ENCODE measurements around the gene SAG. TPM values are rescaled to one million over a fixed set of nuclear protein-coding genes. Genes with fewer than 3 reads are reported as not detected.

SAG gene
- not detected for total RNA-seq
- long read RNA-seq = 0 reads

DNA sequence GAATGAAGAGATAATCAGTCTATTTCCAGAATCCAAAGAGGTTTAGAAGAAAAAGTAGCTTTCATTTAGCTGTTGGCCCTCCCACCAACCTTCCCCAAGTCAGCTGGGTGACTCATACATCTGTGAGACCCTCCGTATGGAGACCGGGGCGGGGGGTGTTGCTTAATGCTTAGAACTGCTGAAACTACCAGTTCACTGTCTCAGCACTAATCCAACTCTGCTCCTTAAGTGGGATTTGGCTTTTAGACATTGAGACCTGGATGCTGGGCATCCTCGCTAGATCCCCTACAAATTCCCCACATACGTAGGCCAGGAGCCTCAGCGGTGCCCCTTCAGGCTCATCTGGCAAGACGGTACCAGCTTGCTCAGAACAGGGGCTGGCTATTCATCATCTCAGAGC is at the start of gene SAG:
Gene SAG, plus strand, starts transcription at position 252 of the 400 bp plus-strand sequence. CDS start 1,374 bp downstream, outside the sequence.
- ATAC-seq (ENCODE audit: poor library complexity) (no peak), DNase-seq (no peak)
- intact Hi-C loops (cut with DNase I) = no loop called here

DNA sequence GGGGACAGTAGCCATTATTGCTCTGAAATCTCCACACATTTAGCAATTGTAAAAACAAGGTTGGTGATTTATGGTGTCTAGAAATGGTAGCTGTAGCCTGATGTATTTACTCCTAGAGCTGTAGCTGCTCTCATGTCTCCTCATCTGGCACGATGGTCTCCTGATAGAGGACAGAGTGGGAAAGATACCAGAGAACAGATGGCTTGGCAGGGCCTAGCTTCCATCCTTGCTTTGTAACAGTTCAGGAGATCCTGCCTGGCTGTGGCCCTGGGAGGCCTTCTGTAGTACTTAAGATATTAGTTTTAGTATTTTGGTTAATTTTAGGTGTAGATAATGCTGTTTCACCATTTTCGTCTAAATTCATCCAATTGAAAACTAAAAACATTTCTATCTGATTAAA is 49.4 kb upstream of the SAG start:
- intact Hi-C loops (cut with DNase I) = loop anchor here (10.0 kb wide), 1 partner anchor 403 kb away; no protein-coding TSS in a partner anchor
- DNase-seq (no peak), ATAC-seq (ENCODE audit: poor library complexity) (no peak)

DNA sequence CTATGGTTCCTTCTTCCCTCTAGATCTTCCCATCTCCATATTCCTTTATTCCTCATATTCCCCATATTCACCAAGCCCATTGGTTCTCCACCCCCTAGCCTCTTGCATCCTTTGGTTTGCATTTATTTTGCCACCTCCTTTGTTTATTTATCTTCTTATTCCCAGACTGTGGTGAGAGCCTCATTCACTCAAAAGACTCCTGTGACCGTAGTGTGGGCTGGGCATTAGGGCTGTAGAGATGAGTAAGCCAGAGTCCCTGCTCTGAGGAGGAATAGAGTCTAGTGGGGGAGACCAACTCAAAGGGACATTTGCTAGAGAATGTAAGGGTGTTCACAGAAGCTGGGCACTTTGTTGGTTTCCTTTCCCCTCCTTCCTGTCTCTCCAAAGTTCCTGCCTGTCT is 47.9 kb upstream of the SAG start:
- intact Hi-C loops (cut with DNase I) = loop anchor here (10.0 kb wide), 1 partner anchor 405 kb away; no protein-coding TSS in a partner anchor
- ATAC-seq (ENCODE audit: poor library complexity) (no peak), DNase-seq (no peak)

DNA sequence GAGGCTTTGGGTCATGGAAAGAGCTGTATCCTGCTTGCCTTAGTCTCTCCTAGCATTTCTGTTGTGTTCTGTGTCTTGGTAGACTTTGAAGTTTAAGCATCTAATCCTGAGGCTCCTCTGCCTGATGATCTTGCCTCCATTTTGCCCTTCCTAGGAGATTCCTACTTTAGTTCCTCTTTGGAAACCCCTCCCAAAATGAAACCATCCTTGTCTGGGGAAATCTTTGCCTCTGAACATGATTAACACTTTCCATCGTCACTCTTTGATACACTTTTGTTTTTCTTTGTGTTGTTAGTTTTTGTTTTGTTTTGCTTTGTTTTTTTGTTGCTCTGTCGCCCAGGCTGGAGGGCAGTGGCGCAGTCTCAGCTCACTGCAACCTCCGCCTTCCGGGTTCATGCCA is 47.0 kb upstream of the SAG start:
- intact Hi-C loops (cut with DNase I) = no loop called here
- ATAC-seq (ENCODE audit: poor library complexity) (no peak), DNase-seq (no peak)

DNA sequence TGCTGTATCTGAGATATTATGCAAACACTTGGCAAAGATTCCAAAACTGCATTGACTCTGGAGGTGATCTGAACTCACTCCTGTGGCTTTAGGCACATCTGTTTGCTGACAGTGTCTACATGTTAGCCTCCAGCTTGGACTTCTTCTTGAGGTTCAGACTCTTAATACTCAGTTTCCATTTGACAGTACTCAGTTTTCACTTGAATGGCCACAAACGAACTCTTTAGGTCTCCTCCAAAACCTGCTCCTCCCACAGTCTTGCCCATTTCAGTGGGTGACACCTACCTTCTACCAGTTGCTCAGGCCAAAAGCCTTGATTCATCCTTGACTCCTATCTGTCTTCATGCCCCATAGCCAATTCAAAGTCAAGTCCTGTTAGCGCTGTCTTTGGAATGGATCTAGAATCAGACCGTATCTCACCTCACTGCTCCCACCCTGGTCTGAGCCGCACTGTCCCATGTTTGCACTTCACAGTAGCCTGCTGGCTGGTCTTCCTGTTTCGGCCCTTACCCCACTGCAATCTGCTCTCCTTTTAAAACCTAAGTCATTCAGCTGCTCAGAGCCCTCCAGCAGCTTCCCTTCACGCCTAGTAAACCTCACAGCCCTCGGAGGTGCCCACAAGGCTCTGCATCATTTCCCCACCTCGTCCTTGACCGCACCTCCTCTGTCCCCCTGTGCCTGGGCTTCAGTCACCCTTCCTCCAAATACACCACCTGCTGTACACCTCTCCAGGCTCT is 45.6 kb upstream of the SAG start:
- intact Hi-C loops (cut with DNase I) = no loop called here
- no peak for DNase-seq
- no peak for ATAC-seq (ENCODE audit: poor library complexity)

DNA sequence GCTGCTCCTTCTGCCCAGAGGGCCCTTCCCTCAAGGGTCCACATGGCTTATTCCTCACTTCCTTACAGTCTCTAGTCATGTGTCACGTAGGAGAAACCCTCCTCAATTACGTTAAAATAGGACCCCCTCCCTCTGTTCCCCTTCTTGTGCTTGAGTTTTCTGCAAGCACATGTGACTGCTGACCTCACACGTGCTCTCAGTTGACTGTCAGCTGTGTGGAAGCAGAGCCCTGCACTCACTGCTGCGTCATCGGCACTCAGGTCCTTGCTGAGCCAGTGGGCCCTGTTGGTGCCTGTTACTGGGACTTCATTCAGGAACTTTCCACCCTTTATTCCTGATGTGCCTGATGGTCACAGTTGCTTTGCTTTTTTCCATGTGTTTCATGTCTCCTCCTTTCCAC is 45.1 kb upstream of the SAG start:
- intact Hi-C loops (cut with DNase I) = no loop called here
- ATAC-seq (ENCODE audit: poor library complexity) (no peak), DNase-seq (no peak)

DNA sequence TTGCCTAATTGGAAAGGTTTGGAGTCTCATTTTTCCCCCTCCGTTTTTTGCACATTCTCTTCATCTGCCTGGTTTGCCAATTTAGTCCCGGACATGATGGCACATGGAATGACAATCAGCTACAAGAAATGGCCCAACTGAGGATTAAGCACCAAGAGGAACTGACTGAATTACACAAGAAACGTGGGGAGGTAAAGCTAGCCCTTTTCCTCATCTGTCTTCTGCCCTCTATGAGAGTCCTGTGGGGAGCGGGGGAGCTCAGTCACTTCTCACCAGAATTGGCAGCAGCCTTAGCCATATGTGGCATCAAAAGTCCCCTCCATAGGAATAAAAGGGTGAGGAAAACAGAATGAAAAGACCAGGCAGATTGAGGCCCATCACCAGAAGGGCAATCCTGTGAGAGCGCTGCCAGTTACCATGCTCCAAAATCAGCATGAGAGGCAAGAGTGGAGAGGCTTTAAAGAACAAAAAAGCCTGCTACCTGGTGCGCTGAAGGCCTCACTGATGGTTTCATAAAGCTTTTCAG is 44.5 kb upstream of the SAG start:
- intact Hi-C loops (cut with DNase I) = no loop called here
- ATAC-seq (ENCODE audit: poor library complexity) (no peak), DNase-seq (no peak)

DNA sequence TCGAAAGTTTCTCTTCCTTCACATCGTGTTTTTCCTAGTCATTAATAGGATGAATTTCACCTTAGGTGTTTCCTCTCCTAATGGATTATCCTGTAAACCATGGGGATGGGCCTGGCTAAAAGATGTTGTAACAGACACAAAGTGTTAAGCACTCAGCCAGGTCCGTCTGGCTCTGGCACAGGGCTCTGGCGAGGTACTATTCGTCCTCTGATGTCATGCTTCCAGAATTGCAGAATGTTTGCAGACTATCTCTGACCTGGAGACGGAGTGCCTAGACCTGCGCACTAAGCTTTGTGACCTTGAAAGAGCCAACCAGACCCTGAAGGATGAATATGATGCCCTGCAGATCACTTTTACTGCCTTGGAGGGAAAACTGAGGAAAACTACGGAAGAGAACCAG is 42.9 kb upstream of the SAG start:
- no peak for ATAC-seq (ENCODE audit: poor library complexity)
- intact Hi-C loops (cut with DNase I) = no loop called here
- no peak for DNase-seq

DNA sequence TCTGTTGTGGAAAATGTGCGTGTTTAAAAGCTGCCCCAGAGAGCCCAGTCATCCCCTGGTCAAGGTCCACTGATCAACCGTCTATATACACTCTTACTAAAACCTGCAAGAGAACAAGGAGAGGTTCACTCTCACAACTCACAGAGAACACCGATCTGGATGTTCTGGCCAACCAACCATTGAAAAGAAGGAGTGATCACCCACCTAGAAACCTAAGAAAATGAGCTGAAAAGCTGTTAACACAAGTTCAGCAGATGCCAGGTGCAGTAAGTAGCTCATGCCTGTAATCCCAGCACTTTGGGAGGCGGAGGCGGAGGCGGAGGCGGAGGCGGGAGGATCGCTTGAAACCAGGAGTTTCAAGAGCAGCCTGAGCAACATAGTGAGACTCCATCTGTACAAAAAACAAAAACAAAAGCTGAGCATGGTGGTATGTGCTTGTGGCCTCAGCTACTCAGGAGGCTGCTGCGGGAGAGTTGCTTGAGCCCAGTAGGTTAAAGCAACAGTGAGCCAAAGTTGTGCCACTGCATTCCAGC is 41.7 kb upstream of the SAG start:
- intact Hi-C loops (cut with DNase I) = no loop called here
- DNase-seq = no peak
- no peak for ATAC-seq (ENCODE audit: poor library complexity)

DNA sequence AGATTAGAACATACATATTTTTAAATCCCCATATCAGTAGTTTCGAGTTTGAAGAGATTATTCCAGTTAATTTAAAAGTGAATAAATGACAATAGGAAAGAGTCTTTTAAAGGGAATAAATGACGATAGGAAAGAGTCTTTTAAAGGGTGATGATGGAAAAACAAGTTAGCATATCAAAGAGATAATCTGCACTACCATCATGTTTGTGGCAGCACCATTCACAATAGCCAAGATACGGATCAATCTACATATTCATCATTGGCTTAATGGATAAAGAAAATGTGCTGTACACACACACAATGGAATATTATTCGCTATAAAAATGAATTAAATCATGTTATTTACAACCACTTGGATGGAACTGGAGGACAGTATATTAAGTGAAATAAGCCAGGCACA is 41.1 kb upstream of the SAG start:
- no peak for ATAC-seq (ENCODE audit: poor library complexity)
- no peak for DNase-seq
- intact Hi-C loops (cut with DNase I) = no loop called here

DNA sequence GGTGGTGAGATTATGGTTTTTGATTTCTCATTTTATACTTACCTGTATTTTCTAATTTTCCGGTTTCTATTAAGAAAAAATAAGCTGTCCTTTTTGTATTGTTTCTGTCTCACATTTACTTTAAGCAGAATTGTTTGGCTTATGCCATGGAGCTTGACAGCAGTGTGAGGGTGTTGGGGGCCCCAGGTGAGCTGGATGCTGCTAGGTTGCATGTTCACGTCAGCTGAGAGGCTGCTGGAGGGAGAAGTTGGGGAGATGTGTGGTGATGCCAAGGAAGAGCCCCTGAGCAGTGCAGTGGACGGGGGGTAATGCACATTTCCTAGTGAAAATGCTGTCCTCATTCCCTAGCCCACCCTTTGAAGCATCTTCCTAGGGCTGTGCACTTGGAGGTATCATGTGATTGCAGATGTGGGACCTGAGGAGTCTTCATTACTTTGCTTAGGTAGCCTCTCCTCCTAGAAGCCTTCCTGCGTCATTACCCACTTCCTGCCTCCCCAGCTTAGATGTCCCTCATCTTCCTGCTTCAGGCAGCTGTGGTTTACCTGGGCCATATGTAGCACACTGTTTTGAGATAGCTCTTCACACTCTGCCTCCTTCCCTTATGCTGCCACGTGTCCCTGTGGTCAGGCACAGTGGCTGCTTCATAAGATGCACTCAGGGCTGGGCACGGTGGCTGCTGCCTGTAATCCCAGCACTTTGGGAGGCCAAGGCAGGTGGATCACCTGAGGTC is 39.9 kb upstream of the SAG start:
- intact Hi-C loops (cut with DNase I) = no loop called here
- ATAC-seq (ENCODE audit: poor library complexity) (no peak), DNase-seq (no peak)

DNA sequence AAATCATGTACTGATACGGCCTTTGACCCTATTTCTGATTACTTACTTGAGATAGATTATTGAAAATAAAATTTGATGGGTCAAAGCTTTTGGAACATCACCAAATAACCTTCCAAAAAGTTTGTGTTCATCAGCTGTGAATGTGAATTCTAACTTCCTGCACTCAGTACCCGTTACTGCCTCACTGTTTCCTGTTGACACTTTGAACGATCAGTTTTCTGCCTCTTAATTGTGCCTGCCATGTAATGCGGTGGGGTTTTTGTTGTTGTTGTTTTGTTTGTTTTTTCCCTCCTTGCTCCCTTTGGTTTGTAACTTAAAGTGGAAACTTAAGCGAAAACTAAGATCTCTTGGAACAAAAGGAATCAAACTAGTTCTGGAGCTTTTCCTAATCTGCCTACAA is 37.2 kb upstream of the SAG start:
- intact Hi-C loops (cut with DNase I) = no loop called here
- no peak for DNase-seq
- ATAC-seq (ENCODE audit: poor library complexity) = no peak

DNA sequence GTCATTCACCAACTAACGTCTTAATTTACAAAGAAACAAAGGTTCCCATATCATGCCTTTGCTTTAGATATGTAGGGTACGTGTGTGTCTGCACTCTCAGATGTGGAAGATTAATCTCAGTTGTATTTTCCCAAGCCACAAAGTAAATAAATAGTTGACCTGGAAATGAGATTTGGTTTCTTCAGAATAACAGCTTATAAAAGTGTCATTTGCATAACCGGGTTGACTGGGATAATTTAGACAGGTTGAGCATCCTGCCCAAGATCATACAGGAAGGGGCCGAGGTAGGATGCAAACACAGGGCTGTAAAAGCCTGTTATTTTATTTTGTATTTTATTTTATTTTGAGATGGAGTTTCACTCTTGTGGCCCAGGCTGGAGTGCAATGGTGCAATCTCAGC is 36.7 kb upstream of the SAG start:
- ATAC-seq (ENCODE audit: poor library complexity) (no peak), DNase-seq (no peak)
- intact Hi-C loops (cut with DNase I) = no loop called here

DNA sequence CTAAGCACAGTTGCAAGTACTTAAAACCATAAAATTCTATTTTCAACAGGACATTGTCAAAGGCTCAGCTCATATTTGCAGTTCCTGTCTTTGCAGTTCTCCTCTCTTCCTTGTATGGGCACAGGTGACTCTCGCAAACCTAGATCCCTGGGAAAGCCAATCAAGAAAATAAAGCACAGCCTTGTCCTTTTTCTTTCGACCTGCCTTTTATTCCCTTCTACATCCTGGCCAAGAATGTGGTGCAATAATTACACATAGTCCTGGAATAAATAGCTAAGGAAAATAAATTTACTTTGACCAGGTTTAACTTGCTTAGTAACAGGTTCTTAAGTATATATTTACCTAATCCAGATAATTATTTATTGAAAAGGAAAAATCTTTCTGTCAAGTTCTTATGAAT is 35.9 kb upstream of the SAG start:
- DNase-seq (no peak), ATAC-seq (ENCODE audit: poor library complexity) (no peak)
- intact Hi-C loops (cut with DNase I) = no loop called here

DNA sequence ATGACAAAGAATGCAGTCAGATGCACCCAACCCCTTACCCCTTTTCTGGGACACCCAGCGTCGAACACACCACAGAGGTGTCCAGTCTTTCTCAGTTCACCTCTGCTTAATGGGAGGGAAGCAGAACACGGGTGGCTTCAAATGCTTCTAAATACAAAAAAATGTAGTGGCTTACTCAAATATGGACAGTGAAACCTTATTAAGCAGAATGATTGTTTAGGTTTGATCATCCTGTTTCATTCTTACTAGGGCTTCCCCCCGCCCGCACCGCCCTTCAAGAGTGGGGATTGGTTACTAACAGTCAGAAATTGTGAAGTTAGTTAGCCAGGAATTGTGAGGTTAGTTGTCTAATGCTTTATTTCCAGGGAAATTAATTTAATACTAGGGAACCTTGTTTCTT is 34.5 kb upstream of the SAG start:
- intact Hi-C loops (cut with DNase I) = no loop called here
- DNase-seq (no peak), ATAC-seq (ENCODE audit: poor library complexity) (no peak)

DNA sequence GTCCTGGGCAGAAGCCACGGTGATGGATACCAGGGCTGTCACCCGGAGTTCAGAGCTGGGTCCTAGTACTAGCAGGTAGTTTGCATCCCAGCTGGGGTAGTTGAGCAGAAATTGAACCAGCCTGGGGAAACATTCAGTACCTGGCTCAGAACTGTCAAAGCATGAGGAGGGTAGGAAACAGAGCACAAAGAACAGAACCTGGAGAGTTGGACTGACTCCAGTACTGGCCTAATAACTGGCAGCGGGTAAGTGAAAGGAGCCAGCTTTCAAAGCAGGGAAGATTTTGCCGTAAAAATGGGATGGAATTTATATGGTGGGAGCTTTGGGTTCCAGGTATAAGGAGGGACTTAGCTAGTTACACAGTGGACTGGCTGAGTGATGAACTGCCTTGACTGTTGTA is 32.4 kb upstream of the SAG start:
- intact Hi-C loops (cut with DNase I) = no loop called here
- ATAC-seq (ENCODE audit: poor library complexity) = no peak

DNA sequence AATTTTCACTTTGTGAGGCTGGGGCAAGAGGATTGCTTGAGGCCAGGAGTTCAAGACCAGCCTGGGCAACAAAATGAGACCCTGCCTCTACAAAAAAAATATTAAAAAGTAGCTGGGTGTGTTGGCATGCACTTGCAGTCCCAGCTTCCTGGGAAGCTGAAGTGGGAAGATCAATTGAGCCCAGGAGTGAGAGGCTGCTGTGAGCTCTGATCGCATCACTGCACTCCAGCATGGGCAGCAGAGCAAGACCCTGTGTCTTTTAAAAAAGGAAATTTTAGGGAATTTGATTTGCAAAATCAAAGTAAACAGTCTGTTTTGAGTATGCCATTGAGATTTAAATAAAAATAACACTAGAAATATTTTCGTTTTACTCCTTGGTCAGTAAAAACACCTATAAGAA is 28.7 kb upstream of the SAG start:
- intact Hi-C loops (cut with DNase I) = no loop called here
- ATAC-seq (ENCODE audit: poor library complexity) (no peak), DNase-seq (no peak)

More for the DNA sequence above, 32.4 kb upstream of the SAG start:
- DNase-seq = no peak

DNA sequence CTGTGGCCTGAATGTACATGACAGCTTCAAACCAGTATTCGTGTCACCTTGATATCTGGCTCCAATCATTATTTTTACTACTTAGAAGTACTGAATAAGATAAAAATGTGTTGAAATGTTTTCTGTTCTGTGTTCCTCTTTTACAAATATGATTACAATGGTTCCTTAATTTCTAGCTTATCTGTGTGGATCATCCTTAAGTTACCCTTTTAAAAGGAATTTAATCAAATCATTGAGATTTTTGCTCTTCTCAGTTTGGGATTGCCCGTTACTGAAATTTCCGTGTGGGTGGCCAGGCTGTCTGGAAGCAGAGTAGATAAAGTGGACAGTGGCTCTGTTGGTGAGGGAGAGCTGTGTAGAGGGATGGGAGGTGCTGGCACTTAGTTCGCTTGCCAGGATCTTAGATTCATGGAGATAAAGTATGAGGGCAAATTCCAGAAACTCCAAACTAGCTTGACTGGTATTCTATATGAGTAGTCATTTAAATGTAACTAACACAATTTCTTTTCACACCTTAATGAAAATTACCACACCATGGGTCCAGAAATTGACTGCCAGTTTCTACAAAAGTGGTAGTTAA is 27.4 kb upstream of the SAG start:
- intact Hi-C loops (cut with DNase I) = no loop called here
- DNase-seq = no peak
- ATAC-seq (ENCODE audit: poor library complexity) = no peak

DNA sequence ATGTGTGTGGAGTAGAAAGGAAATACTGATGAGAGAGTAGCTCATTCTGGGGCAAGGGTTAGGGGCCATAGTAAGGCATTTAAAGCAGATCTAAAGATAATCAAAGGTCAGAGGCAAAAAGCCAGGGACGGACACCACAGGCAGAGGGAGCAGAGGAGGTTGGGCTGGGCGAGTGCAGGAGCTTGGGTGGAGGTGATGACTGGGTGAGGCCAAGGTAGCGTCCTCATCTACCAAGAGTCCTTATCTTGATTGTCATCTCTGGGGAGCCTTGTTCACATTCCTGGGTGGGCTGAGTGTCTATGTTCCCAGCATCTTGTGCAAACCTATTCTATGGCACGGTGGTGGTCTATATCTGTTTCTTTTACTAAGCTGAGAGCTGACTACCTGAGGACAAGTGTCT is 26.1 kb upstream of the SAG start:
- intact Hi-C loops (cut with DNase I) = no loop called here

More for the DNA sequence above, 26.1 kb upstream of the SAG start:
- ATAC-seq (ENCODE audit: poor library complexity) (no peak), DNase-seq (no peak)
